HAP-1 (cell line): Measurements from ENCODE around the gene NXPH4.

Source experiments
- DNase-seq, 2 experiments: peaks; one replicate each; pipeline ENCODE4 v3.0.0-alpha.2; 2016 to 2020; ENCODE audit warnings: low spot score in 2 of 2
- H3K27me3 ChIP-seq: fragments of 250-450 bp; sonication (Bioruptor Pico); 2 replicates; pipeline ENCODE4 v1.5.1; 2020; ENCODE audit warnings: low read depth, mild to moderate bottlenecking, moderate library complexity
- H3K36me3 ChIP-seq: fragments of 250-450 bp; sonication (Bioruptor Pico); replicated peaks from 2 replicates; pipeline ENCODE4 v1.5.1; 2020; ENCODE audit warnings: mild to moderate bottlenecking
- H3K4me1 ChIP-seq: fragments of 250-450 bp; sonication (Bioruptor Pico); 2 replicates; pipeline ENCODE4 v1.5.1; 2020; ENCODE audit warnings: mild to moderate bottlenecking
- H3K4me3 ChIP-seq: fragments of 250-450 bp; sonication (Bioruptor Pico); 2 replicates; pipeline ENCODE4 v1.5.1; 2020; ENCODE audit warnings: mild to moderate bottlenecking, moderate library complexity
- H3K9me3 ChIP-seq: fragments of 250-450 bp; sonication (Bioruptor Pico); 2 replicates; pipeline ENCODE4 v1.5.1; 2020; ENCODE audit warnings: mild to moderate bottlenecking, moderate library complexity
- in situ Hi-C: fragments of 300-500 bp; cut with MboI; formaldehyde crosslinking; loops from 3 replicates; pipeline ENCODE4 v1.14.3; 2020; ENCODE audit warnings: low sequenced_read_pairs, inconsistent platforms, mixed read lengths

Gene NXPH4

DNA sequence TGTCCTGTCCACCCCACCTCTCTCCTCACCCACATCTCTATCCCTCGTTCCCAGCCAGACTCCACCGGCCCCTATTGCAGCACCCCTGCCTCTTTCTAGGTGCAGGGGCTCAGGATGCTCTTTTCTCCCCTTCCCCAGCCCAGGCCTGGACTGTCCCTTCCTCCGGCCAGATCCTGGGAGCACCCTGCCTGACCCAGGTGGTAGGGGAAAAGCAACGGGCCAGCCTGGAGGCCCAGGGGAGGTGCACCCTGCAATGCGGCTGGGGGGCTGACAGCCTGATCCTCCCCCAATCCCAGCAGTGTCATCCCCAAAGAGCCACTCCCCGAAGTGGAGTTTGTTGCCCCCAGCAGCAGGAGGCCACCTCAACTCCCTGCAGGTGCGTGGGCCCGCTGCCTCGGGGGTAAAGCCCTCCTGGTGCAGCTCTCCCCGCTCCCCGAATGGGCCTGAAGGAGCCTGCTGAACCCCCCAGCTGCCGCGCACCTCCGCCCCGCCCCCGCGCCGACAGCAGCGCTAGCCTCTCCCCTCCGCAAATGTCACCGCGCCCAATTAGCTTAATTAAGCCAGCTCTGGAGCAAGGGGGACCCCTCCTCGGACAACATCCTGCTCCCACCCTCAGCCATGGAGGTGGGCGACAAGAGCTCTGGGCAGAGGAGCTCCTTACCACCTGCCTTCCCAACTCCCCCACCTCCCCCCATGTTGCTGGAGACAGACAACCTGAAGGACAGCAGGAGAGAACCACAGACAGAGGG lies 4.7 kb downstream of the NXPH4 start:
- Histone ChIP-seq H3K27me3 (no peaks in the 10 kb centered on the region), H3K4me3 (no peak overlapping the region), H3K36me3 (no peaks in the 10 kb centered on the region), H3K4me1 (peaks cover 7% of the 10 kb centered on the region), H3K9me3 (no peaks in the 10 kb centered on the region)
- in situ Hi-C loops: no loop called here
- DNase-seq: no peak

DNA sequence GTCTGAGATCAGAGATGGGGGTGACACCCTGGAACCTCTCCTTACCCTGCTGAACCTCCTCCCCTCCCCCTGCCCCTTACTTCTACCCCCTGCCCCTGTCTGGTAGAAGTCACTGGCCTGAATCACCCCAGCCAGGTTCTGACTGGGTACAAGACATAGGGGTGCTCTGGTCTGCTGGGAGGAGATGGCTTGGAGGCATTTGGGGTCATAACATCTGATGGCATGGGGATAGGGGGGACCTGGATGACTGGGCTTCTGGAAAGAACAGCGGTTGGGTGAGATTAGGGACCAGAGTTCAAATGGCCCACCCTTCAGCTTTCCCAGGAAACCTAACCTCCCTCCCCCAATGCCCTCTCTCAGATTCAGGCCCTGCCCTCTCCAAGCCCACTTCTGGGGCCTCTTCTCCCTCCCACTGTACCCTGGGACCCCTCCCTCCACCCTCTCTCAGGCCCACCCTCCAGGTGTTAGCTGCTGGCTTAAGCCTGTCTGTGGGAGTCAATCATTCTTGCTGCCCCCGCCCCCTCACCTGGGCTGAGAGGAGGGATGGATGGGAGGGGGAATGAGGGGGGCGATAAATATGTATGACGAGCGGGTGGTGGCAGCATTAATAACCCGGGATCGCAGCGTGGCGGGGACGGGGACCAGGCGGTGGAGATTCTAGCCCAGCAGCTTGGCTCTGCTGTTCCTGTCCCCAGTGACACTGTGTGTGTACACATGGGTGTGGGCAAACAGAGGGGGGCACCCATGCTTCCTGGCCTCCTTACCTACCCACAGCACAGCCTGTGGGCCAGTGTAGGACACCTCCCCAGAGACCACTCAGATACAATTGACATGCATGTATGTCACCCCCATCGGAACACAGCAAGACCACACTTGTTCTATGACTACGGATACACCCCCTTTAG lies 5.9 kb downstream of the NXPH4 start:
- Histone ChIP-seq H3K36me3 (no peaks in the 10 kb centered on the region), H3K4me3 (no peak overlapping the region), H3K27me3 (no peaks in the 10 kb centered on the region), H3K4me1 (peaks cover 6% of the 10 kb centered on the region), H3K9me3 (no peaks in the 10 kb centered on the region)
- no peak for DNase-seq
- in situ Hi-C loops: no loop called here

GRCh38 chr12:57223191-57224165 lies 6.9 kb downstream of the NXPH4 start:
- H3K27me3 ChIP-seq: no peaks in the 10 kb centered on the region
- in situ Hi-C loops: no loop called here

DNA sequence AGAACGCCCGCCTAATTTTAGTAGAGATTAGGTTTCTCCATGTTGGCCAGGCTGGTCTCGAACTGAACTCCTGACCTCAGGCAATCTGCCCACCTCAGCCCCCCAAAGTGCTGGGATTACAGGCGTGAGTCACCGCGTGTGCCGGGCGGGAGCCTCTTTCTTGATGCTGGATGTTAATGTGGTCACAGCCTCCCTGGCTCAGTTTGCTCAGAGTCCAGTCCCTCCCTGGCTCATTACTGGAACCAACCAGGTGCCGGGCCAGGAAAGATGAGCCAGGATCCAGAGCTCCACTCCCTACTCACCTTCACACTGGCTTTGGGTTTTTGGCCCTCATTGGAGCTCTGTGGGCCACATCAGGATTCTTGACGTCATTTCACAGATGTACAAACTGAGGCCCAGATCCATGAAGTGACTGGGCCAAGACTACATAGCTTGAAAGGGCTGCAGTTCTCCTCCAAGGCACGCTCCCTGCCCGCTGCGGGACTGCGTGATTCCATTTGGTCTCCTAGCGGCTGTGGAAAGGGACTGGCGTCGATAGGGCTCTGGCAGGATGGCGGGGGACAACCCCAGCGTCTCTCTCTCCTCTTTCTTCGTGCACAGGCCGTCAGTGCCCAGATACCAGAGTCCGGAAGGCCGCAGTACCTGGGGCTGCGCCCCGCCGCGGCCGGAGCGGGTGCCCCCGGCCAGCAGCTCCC lies 7.8 kb downstream of the NXPH4 start:
- Histone ChIP-seq H3K27me3 (no peaks in the 10 kb centered on the region), H3K4me3 (no peak overlapping the region), H3K4me1 (peaks cover 7% of the 10 kb centered on the region; the same call in 1 of the 2 replicates), H3K9me3 (no peaks in the 10 kb centered on the region), H3K36me3 (no peaks in the 10 kb centered on the region)
- DNase-seq: no peak
- in situ Hi-C loops: no loop called here

More at GRCh38 chr12:57223191-57224165, 6.9 kb downstream of the NXPH4 start:
- Histone ChIP-seq H3K36me3 (no peaks in the 10 kb centered on the region), H3K9me3 (no peaks in the 10 kb centered on the region), H3K4me3 (no peak overlapping the region), H3K4me1 (peaks cover 2% of the 10 kb centered on the region)
- DNase-seq: no peak

DNA sequence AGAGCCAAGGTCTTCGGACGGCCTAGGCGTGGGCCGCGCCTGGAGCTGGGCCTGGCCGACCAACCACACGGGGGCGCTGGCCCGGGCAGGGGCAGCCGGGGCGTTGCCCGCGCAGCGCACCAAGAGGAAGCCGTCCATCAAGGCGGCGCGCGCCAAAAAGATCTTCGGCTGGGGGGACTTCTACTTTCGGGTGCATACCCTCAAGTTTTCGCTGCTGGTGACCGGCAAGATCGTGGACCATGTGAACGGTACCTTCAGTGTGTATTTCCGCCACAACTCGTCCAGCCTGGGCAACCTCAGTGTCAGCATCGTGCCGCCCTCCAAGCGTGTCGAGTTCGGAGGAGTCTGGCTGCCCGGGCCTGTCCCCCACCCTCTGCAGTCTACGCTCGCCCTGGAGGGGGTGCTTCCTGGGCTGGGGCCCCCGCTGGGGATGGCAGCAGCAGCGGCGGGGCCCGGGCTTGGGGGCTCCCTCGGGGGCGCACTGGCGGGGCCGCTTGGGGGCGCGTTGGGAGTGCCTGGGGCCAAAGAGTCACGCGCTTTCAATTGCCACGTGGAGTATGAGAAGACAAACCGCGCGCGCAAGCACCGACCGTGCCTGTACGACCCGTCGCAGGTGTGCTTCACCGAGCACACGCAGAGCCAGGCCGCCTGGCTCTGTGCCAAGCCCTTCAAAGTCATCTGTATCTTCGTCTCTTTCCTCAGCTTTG lies 8.5 kb downstream of the NXPH4 start:
- Histone ChIP-seq H3K36me3 (peaks cover 4% of the 10 kb centered on the region), H3K27me3 (no peaks in the 10 kb centered on the region), H3K9me3 (no peaks in the 10 kb centered on the region), H3K4me1 (peaks cover 7% of the 10 kb centered on the region; the same call in 1 of the 2 replicates), H3K4me3 (no peak overlapping the region)
- no peak for DNase-seq
- in situ Hi-C loops: no loop called here

GRCh38 chr12:57225680-57226210 lies 9.2 kb downstream of the NXPH4 start:
- Histone ChIP-seq H3K4me1 (peaks cover 7% of the 10 kb centered on the region; the same call in 1 of the 2 replicates), H3K27me3 (no peaks in the 10 kb centered on the region), H3K4me3 (no peak overlapping the region), H3K36me3 (peaks cover 10% of the 10 kb centered on the region), H3K9me3 (no peaks in the 10 kb centered on the region)
- no peak for DNase-seq
- in situ Hi-C loops: no loop called here

GRCh38 chr12:57226588-57227314 lies 10.2 kb downstream of the NXPH4 start:
- H3K4me1 ChIP-seq: peaks cover 7% of the 10 kb centered on the region; the same call in 1 of the 2 replicates
- in situ Hi-C loops: no loop called here
- no peak overlapping the region; the same call in 1 of the 2 replicates for H3K4me3 ChIP-seq
- no peaks in the 10 kb centered on the region for H3K9me3 ChIP-seq
- peaks cover 20% of the 10 kb centered on the region for H3K36me3 ChIP-seq
- H3K27me3 ChIP-seq: no peaks in the 10 kb centered on the region
- peak in 1 of 2 experiments; percentile 49 for DNase-seq

- Histone ChIP-seq H3K27me3 (no peaks in the 10 kb centered on the region), H3K9me3 (no peaks in the 10 kb centered on the region), H3K4me3 (no peak overlapping the region; the same call in 1 of the 2 replicates), H3K36me3 (peaks cover 28% of the 10 kb centered on the region), H3K4me1 (peaks cover 7% of the 10 kb centered on the region; the same call in 1 of the 2 replicates)
- DNase-seq: no peak
- in situ Hi-C loops: no loop called here
These were observed 10.9 kb downstream of the NXPH4 start for GRCh38 chr12:57227315-57228115.

DNA sequence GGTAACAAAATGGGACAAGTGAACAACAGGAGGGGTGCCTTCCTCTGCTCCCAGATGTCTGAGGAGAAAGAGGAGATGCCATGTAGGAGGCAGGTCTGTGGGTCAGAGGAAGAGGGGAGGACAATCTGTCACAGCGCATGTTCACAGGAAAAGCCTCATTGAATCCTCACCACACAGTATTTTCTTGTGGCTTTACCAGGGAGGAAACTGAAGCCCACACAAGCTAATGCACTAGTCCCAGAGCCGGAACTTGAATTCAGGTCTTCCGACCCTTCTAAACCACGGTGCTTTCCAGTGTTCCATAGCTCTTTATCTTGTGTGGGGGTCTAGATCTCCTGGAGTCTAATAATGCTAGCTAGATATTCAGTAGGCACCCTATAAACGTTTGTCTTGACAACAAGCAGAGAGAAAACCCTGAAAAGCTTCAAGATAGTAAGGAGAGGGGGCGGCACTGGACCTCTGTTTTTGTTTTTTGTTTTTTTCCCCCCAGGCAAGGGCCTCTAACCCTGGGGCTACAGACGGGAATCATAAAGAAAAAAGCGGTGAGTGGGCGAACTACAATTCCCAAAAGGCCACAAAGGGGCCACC lies 12.5 kb downstream of the NXPH4 start:
- Histone ChIP-seq H3K9me3 (no peaks in the 10 kb centered on the region), H3K4me1 (peaks cover 7% of the 10 kb centered on the region; the same call in 1 of the 2 replicates), H3K27me3 (no peaks in the 10 kb centered on the region), H3K36me3 (peaks cover 44% of the 10 kb centered on the region), H3K4me3 (peak overlapping the region; percentile 89)
- in situ Hi-C loops: no loop called here
- no peak for DNase-seq

DNA sequence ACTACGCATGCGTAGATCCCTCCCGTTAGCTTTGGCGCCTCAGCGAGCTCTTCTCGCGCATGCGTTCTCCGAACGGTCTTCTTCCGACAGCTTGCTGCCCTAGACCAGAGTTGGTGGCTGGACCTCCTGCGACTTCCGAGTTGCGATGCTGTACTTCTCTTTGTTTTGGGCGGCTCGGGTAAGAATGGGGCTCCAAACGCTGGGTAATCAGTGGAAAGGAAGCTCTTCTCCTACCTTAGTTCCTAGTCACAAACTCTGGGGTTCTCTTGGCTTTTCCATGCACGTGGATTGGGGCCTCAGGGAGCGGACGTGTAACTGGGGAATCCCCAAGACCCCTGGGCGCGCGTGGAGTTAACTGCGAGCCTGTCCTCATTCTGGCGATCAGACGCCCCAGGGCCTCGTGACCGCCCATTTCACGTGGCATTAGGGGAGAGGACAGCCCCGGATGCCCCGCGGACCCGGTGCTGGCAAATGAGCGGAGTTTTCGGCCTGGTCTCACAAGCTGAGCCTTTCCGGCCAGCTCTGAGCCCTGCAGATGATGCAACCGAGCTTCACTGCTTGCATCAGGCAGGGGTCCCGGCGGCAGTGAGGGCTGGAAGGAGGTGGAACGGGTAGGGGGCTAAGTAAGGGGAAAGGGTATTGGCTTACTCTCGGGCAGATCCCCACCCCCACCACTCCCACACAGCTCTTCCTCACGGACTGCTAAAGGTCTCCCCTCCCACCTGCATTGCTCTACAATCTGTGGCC lies 13.2 kb downstream of the NXPH4 start, which contains the start of gene SHMT2:
SHMT2 (plus strand) TSS at position 78 of the 747 bp plus-strand sequence; CDS start at position 146, 68 bp downstream.
- H3K36me3 ChIP-seq: peaks cover 51% of the 10 kb centered on the region
- in situ Hi-C loops: no loop called here
- H3K4me1 ChIP-seq: peaks cover 7% of the 10 kb centered on the region; the same call in 1 of the 2 replicates
- no peaks in the 10 kb centered on the region for H3K27me3 ChIP-seq
- peak within 1 kb of the TSS; percentile 89 for H3K4me3 ChIP-seq
- peak; percentile 94 to 97 for DNase-seq
- no peaks in the 10 kb centered on the region for H3K9me3 ChIP-seq
